ENCODE data around the gene SERPINC1. TPM values are rescaled to one million over a fixed set of nuclear protein-coding genes. Genes with fewer than 3 reads are reported as not detected.
"Not testable (repeated sequence)": the region's sequence is repeated elsewhere in the genome, so short reads cannot be mapped to it uniquely, and the experiment has no call there.

The SERPINC1 gene
- polyA plus RNA-seq, 1 donor (not counting 4 experiments of a cell fraction or from before 2014, with no cell fraction given) = 0.14 TPM

- dilution Hi-C loops (cut with MboI; ENCODE audit: extremely low pct_ligation_motif_present, low sequenced_read_pairs) = no loop called here
- H3K9me3 ChIP-seq (ENCODE audit: control insufficient read depth, low read depth, low read length) = no peaks in the 10 kb centered on the region
- peaks cover 30% of the 10 kb centered on the region for H3K79me2 ChIP-seq (ENCODE audit: control insufficient read depth, insufficient read depth, low read length)
- H3K27ac ChIP-seq (ENCODE audit: control insufficient read depth, insufficient read depth, low read length) = no peak overlapping the region
- no peak overlapping the region for H3K9ac ChIP-seq (ENCODE audit: control insufficient read depth, extremely low read depth, insufficient read depth, low read length)
- TF ChIP-seq EZH2 (IDR thresholded peaks at IDR 0.05; ENCODE audit: low read length) (no peak), CTCF (optimal IDR thresholded peaks at IDR 0.05 in 1 of 3, IDR thresholded peaks at IDR 0.05 in 1 of 3, conservative IDR thresholded peaks at IDR 0.05 in 1 of 3; ENCODE audit: extremely low read depth in 1 of 3, insufficient read depth in 2 of 3, low read length in 3 of 3) (no peak)
- H4K20me1 ChIP-seq (ENCODE audit: control insufficient read depth, extremely low read depth, insufficient read depth, low read length) = peaks cover 37% of the 10 kb centered on the region
- peaks cover 18 to 43% of the 10 kb centered on the region in 2 experiments for H3K36me3 ChIP-seq (ENCODE audit: control insufficient read depth in 2 of 2, extremely low read depth in 1 of 2, insufficient read depth in 2 of 2, low read length in 2 of 2)
- DNase-seq (ENCODE audit: low read depth, low spot score) (no peak), FAIRE-seq (no peak)
- H3K9me1 ChIP-seq (ENCODE audit: control insufficient read depth, extremely low read depth, insufficient read depth, low read length) = no peaks in the 10 kb centered on the region
- H3K4me2 ChIP-seq (ENCODE audit: control insufficient read depth, extremely low read depth, insufficient read depth, low read depth, low read length) = no peak overlapping the region
- H3K4me3 ChIP-seq (ENCODE audit: control insufficient read depth in 2 of 3, extremely low read depth in 1 of 3, insufficient read depth in 2 of 3, low read depth in 1 of 3, low read length in 3 of 3) = no peak overlapping the region
- H3K27me3 ChIP-seq (ENCODE audit: control insufficient read depth, extremely low read depth, insufficient read depth, low read length) = no peaks in the 10 kb centered on the region
- no peak overlapping the region for H2AFZ ChIP-seq (ENCODE audit: control insufficient read depth, low read length)
- peaks cover 14% of the 10 kb centered on the region for H3K4me1 ChIP-seq (ENCODE audit: control insufficient read depth, extremely low read depth, insufficient read depth, low read length)
Measured at GRCh38 chr1:173862769-173863223, 54.3 kb downstream of the SERPINC1 start.

- H3K27me3 ChIP-seq (ENCODE audit: control insufficient read depth, extremely low read depth, insufficient read depth, low read length); H3K9ac ChIP-seq (ENCODE audit: control insufficient read depth, extremely low read depth, insufficient read depth, low read length); FAIRE-seq; H3K9me1 ChIP-seq (ENCODE audit: control insufficient read depth, extremely low read depth, insufficient read depth, low read length); H3K27ac ChIP-seq (ENCODE audit: control insufficient read depth, insufficient read depth, low read length); H3K9me3 ChIP-seq (ENCODE audit: control insufficient read depth, low read depth, low read length); H3K4me3 ChIP-seq (ENCODE audit: control insufficient read depth in 2 of 3, extremely low read depth in 1 of 3, insufficient read depth in 2 of 3, low read depth in 1 of 3, low read length in 3 of 3); dilution Hi-C loops (cut with MboI; ENCODE audit: extremely low pct_ligation_motif_present, low sequenced_read_pairs); H2AFZ ChIP-seq (ENCODE audit: control insufficient read depth, low read length); DNase-seq (ENCODE audit: low read depth, low spot score); H3K4me2 ChIP-seq (ENCODE audit: control insufficient read depth, extremely low read depth, insufficient read depth, low read depth, low read length): not testable (repeated sequence)
- Histone ChIP-seq H3K79me2 (ENCODE audit: control insufficient read depth, insufficient read depth, low read length) (peaks cover 24% of the 10 kb centered on the region), H4K20me1 (ENCODE audit: control insufficient read depth, extremely low read depth, insufficient read depth, low read length) (peaks cover 37% of the 10 kb centered on the region), H3K36me3 (ENCODE audit: control insufficient read depth in 2 of 2, extremely low read depth in 1 of 2, insufficient read depth in 2 of 2, low read length in 2 of 2) (peaks cover 18 to 41% of the 10 kb centered on the region in 2 experiments), H3K4me1 (ENCODE audit: control insufficient read depth, extremely low read depth, insufficient read depth, low read length) (peaks cover 14% of the 10 kb centered on the region)
Measured at GRCh38 chr1:173862146-173862768, 54.9 kb downstream of the SERPINC1 start.

DNA sequence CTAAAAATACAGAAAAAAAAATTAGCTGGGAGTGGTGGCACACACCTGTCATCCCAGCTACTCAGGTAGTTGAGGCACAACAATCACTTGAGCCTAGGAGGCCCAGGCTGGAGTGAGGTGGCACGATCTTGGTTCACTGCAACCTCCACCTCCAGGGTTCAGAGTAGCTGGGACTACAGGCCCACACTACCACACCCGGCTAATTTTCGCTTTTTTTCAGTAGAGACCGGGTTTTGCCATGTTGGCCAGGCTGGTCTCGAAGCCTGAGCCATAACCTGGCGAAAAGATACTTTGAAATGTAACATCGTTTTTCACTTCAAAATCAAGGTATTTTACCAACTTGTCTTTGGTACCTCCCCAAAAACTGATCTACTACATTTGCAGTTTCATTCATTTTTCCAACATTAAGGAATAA lies 55.4 kb downstream of the SERPINC1 start:
- Histone ChIP-seq H3K27ac (ENCODE audit: control insufficient read depth, insufficient read depth, low read length) (no peak overlapping the region), H3K36me3 (ENCODE audit: control insufficient read depth in 2 of 2, extremely low read depth in 1 of 2, insufficient read depth in 2 of 2, low read length in 2 of 2) (peaks cover 20 to 36% of the 10 kb centered on the region in 2 experiments), H2AFZ (ENCODE audit: control insufficient read depth, low read length) (no peak overlapping the region), H3K4me3 (ENCODE audit: control insufficient read depth in 2 of 3, extremely low read depth in 1 of 3, insufficient read depth in 2 of 3, low read depth in 1 of 3, low read length in 3 of 3) (no peak overlapping the region), H3K9me3 (ENCODE audit: control insufficient read depth, low read depth, low read length) (no peaks in the 10 kb centered on the region), H3K4me1 (ENCODE audit: control insufficient read depth, extremely low read depth, insufficient read depth, low read length) (peaks cover 14% of the 10 kb centered on the region), H4K20me1 (ENCODE audit: control insufficient read depth, extremely low read depth, insufficient read depth, low read length) (peaks cover 34% of the 10 kb centered on the region), H3K79me2 (ENCODE audit: control insufficient read depth, insufficient read depth, low read length) (peaks cover 19% of the 10 kb centered on the region), H3K9me1 (ENCODE audit: control insufficient read depth, extremely low read depth, insufficient read depth, low read length) (no peaks in the 10 kb centered on the region), H3K27me3 (ENCODE audit: control insufficient read depth, extremely low read depth, insufficient read depth, low read length) (no peaks in the 10 kb centered on the region), H3K4me2 (ENCODE audit: control insufficient read depth, extremely low read depth, insufficient read depth, low read depth, low read length) (no peak overlapping the region), H3K9ac (ENCODE audit: control insufficient read depth, extremely low read depth, insufficient read depth, low read length) (no peak overlapping the region)
- dilution Hi-C loops (cut with MboI; ENCODE audit: extremely low pct_ligation_motif_present, low sequenced_read_pairs) = no loop called here
- FAIRE-seq (no peak), DNase-seq (ENCODE audit: low read depth, low spot score) (no peak)
- TF ChIP-seq CTCF (optimal IDR thresholded peaks at IDR 0.05 in 1 of 3, IDR thresholded peaks at IDR 0.05 in 1 of 3, conservative IDR thresholded peaks at IDR 0.05 in 1 of 3; ENCODE audit: extremely low read depth in 1 of 3, insufficient read depth in 2 of 3, low read length in 3 of 3) (no peak), EZH2 (IDR thresholded peaks at IDR 0.05; ENCODE audit: low read length) (no peak)

Measured in keratinocyte (primary cell).